ENCODE data around the gene ZNF423.
"Not testable (repeated sequence)": the region's sequence is repeated elsewhere in the genome, so short reads cannot be mapped to it uniquely, and the experiment has no call there.

Gene ZNF423

GRCh38 chr16:49855822-49856671 is at the start of gene ZNF423:
Gene ZNF423 (minus strand): TSS chr16:49856112. CDS start chr16:49855774, 338 bp downstream.
- in situ Hi-C loops (cut with MboI; ENCODE audit: low sequenced_read_pairs), result no loop called here

GRCh38 chr16:49904348-49905062 is 48.6 kb upstream of the ZNF423 start:
- in situ Hi-C loops (cut with MboI; ENCODE audit: low sequenced_read_pairs), result no loop called here

GRCh38 chr16:49902908-49903307 is 47.0 kb upstream of the ZNF423 start:
- in situ Hi-C loops (cut with MboI; ENCODE audit: low sequenced_read_pairs), result no loop called here

GRCh38 chr16:49901711-49902110 is 45.8 kb upstream of the ZNF423 start:
- in situ Hi-C loops (cut with MboI; ENCODE audit: low sequenced_read_pairs), result no loop called here

- in situ Hi-C loops (cut with MboI; ENCODE audit: low sequenced_read_pairs), result no loop called here
These were observed 45.0 kb upstream of the ZNF423 start for GRCh38 chr16:49900875-49901274.

- in situ Hi-C loops (cut with MboI; ENCODE audit: low sequenced_read_pairs), result no loop called here
These were observed 44.2 kb upstream of the ZNF423 start for GRCh38 chr16:49899991-49900695.

GRCh38 chr16:49896447-49896964 is 40.6 kb upstream of the ZNF423 start:
- in situ Hi-C loops (cut with MboI; ENCODE audit: low sequenced_read_pairs), result no loop called here

GRCh38 chr16:49890876-49891275 is 35.0 kb upstream of the ZNF423 start:
- in situ Hi-C loops (cut with MboI; ENCODE audit: low sequenced_read_pairs), result no loop called here

GRCh38 chr16:49889725-49890397 is 33.9 kb upstream of the ZNF423 start:
- in situ Hi-C loops (cut with MboI; ENCODE audit: low sequenced_read_pairs), result no loop called here

GRCh38 chr16:49886554-49887094 is 30.7 kb upstream of the ZNF423 start:
- in situ Hi-C loops (cut with MboI; ENCODE audit: low sequenced_read_pairs), result no loop called here

GRCh38 chr16:49884033-49885015 is 28.4 kb upstream of the ZNF423 start:
- in situ Hi-C loops (cut with MboI; ENCODE audit: low sequenced_read_pairs), result no loop called here

GRCh38 chr16:49883076-49884014 is 27.4 kb upstream of the ZNF423 start:
- in situ Hi-C loops (cut with MboI; ENCODE audit: low sequenced_read_pairs), result no loop called here

- in situ Hi-C loops (cut with MboI; ENCODE audit: low sequenced_read_pairs), result no loop called here
These were observed 26.0 kb upstream of the ZNF423 start for GRCh38 chr16:49881890-49882289.

GRCh38 chr16:49878540-49878939 is 22.6 kb upstream of the ZNF423 start:
- in situ Hi-C loops (cut with MboI; ENCODE audit: low sequenced_read_pairs), result not testable (repeated sequence)

GRCh38 chr16:49876716-49877129 is 20.8 kb upstream of the ZNF423 start:
- in situ Hi-C loops (cut with MboI; ENCODE audit: low sequenced_read_pairs), result no loop called here

GRCh38 chr16:49875806-49876715 is 20.1 kb upstream of the ZNF423 start:
- in situ Hi-C loops (cut with MboI; ENCODE audit: low sequenced_read_pairs), result no loop called here

GRCh38 chr16:49874613-49875237 is 18.8 kb upstream of the ZNF423 start:
- in situ Hi-C loops (cut with MboI; ENCODE audit: low sequenced_read_pairs), result no loop called here
